MV-4-11 (cell line): ENCODE results near the gene PTPRR.
A peak's percentile ranks its signal among the peaks of the same experiment; 100 is the strongest.

Experiments
- DNase-seq: peaks from one replicate; lab custom pipeline; 2025; lab: John Stamatoyannopoulos, UW

Gene PTPRR

GRCh38 chr12:70645494-70646317 is 274.8 kb downstream of the PTPRR start:
- no peak for DNase-seq

- no peak for DNase-seq
Observed at GRCh38 chr12:70644861-70645260, 275.7 kb downstream of the PTPRR start.

GRCh38 chr12:70643939-70644338 is 276.6 kb downstream of the PTPRR start:
- no peak for DNase-seq

- DNase-seq: no peak
Observed at GRCh38 chr12:70641691-70642090, 278.8 kb downstream of the PTPRR start.

GRCh38 chr12:70640901-70641300 is 279.6 kb downstream of the PTPRR start:
- no peak for DNase-seq

GRCh38 chr12:70639535-70639934 is 281.0 kb downstream of the PTPRR start:
- no peak for DNase-seq

- DNase-seq: no peak
Observed at GRCh38 chr12:70638639-70639360, 281.7 kb downstream of the PTPRR start.

- DNase-seq: no peak
Observed at GRCh38 chr12:70637303-70638085, 283.0 kb downstream of the PTPRR start, which contains the start of gene PTPRB. TSS of gene PTPRB (minus strand) at chr12:70637429. CDS start at chr12:70637395, 34 bp downstream.

- DNase-seq: no peak
Observed at GRCh38 chr12:70635755-70636154, 284.8 kb downstream of the PTPRR start.

- DNase-seq: no peak
Observed at GRCh38 chr12:70628701-70629480, 291.6 kb downstream of the PTPRR start.

GRCh38 chr12:70627677-70628076 is 292.9 kb downstream of the PTPRR start:
- no peak for DNase-seq

- no peak for DNase-seq
Observed at GRCh38 chr12:70626180-70626579, 294.4 kb downstream of the PTPRR start.

GRCh38 chr12:70619471-70620152 is 300.9 kb downstream of the PTPRR start:
- DNase-seq: no peak

GRCh38 chr12:70618371-70618770 is 302.2 kb downstream of the PTPRR start:
- no peak for DNase-seq

- DNase-seq: no peak
Observed at GRCh38 chr12:70617450-70617849, 303.1 kb downstream of the PTPRR start.

- no peak for DNase-seq
Observed at GRCh38 chr12:70615174-70615866, 305.2 kb downstream of the PTPRR start.

GRCh38 chr12:70609739-70610491 is 310.6 kb downstream of the PTPRR start:
- peak; percentile 5 for DNase-seq

GRCh38 chr12:70609203-70609602 is 311.3 kb downstream of the PTPRR start:
- DNase-seq: no peak

GRCh38 chr12:70608184-70608583 is 312.4 kb downstream of the PTPRR start:
- no peak for DNase-seq

GRCh38 chr12:70607107-70607506 is 313.4 kb downstream of the PTPRR start:
- DNase-seq: no peak
